ENCODE data around the gene GTSE1. TPM values are rescaled to one million over a fixed set of nuclear protein-coding genes. Genes with fewer than 3 reads are reported as not detected.

GTSE1 gene
- total RNA-seq, 1 experiment from 2014 or later, result 46.1 TPM

DNA sequence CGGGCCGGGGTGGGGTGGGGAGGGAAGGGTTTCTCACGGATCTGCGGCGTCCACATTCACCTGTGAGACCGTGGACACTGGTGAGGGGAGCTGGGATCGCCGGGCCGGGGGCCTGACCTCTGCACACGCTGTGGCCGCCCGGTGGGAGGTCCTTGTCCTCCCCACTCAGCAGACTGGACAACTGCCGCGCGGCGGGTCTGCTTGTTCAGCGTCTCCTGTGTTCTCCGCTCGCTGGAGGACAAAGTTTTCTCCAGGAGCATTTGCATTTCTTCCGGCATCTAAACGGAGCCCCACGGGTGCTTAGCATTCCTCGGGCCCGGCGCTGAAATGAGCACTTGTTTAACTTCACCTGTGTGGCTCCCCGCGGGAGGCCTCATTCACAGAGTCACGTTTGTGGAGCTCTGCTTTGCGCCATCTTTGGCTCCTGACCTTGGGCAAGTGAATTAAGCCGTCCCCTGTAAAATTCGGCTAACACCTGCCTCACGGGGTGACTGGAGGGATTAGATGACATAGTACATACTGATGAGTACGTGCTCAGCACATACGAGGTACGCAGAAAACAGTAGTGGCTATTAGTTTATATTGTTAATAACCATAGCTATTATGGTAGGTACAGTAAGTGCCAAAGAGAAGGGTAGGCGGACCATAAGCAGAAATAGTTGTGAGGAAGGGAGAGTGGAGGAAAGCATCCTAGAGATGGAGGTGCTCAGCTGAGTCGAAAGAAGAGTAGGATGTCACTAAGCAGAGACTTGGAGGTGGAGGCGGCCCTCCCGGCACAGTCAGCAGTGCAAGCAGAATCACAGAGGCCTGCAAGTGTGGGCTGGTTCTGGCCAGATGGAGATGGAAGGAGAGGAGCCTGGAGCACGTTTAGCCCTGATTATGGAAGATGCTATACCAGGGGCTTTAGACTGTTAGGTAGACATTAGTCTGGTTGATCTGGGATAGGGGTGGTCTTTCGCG is 39.7 kb downstream of the GTSE1 start:
- no peaks in the 10 kb centered on the region for H3K9me3 ChIP-seq (ENCODE audit: control insufficient read depth in 1 of 2, insufficient read depth in 1 of 2, low read depth in 1 of 2, low read length in 2 of 2)
- peak overlapping the region; percentile 87 for H3K4me2 ChIP-seq (ENCODE audit: low read length)
- H3K27me3 ChIP-seq (ENCODE audit: insufficient read depth, low read length), result no peaks in the 10 kb centered on the region
- RAD21 ChIA-PET (ENCODE audit: low non-redundant PET in 1 of 2, low total read pairs in 2 of 2, uncharacterized antibody in 2 of 2, unreplicated experiment in 2 of 2), result interaction anchor here in 1 of 2 experiments (0.6 kb wide), 1 partner anchor 227 kb away, joined by 3 read pairs; no protein-coding TSS in a partner anchor
- BruUV-seq (replicated peaks), result TSS peak; percentile 22
- no peaks in the 10 kb centered on the region for H4K20me1 ChIP-seq (ENCODE audit: insufficient read depth)
- no peak overlapping the region for H2AFZ ChIP-seq (ENCODE audit: low read depth, low read length, poor library complexity, severe bottlenecking)
- ATAC-seq, result peak; percentile 30
- POLR2A ChIA-PET, result interaction anchor here (2.5 kb wide), 1 partner anchor 10 kb away, joined by 6 read pairs; no protein-coding TSS in a partner anchor
- intact Hi-C loops (cut with micrococcal nuclease), result no loop called here
- no peak for DNase-seq (ENCODE audit: low read depth, low spot score)
- TF ChIP-seq, protein P1, sequence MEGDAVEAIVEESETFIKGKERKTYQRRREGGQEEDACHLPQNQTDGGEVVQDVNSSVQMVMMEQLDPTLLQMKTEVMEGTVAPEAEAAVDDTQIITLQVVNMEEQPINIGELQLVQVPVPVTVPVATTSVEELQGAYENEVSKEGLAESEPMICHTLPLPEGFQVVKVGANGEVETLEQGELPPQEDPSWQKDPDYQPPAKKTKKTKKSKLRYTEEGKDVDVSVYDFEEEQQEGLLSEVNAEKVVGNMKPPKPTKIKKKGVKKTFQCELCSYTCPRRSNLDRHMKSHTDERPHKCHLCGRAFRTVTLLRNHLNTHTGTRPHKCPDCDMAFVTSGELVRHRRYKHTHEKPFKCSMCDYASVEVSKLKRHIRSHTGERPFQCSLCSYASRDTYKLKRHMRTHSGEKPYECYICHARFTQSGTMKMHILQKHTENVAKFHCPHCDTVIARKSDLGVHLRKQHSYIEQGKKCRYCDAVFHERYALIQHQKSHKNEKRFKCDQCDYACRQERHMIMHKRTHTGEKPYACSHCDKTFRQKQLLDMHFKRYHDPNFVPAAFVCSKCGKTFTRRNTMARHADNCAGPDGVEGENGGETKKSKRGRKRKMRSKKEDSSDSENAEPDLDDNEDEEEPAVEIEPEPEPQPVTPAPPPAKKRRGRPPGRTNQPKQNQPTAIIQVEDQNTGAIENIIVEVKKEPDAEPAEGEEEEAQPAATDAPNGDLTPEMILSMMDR (IDR thresholded peaks at IDR 0.05 in 2 of 3, conservative IDR thresholded peaks at IDR 0.05 in 1 of 3; ENCODE audit: borderline replicate concordance in 1 of 3, insufficient read depth in 1 of 3, low read depth in 2 of 3, low read length in 2 of 3), result no peak
- TF ChIP-seq EZH2 (IDR thresholded peaks at IDR 0.05) (no peak), EZH2phosphoT487 (IDR thresholded peaks at IDR 0.05; ENCODE audit: borderline replicate concordance) (no peak), CBX3 (IDR thresholded peaks at IDR 0.05; ENCODE audit: low read depth) (no peak), CEBPB (IDR thresholded peaks at IDR 0.05; ENCODE audit: low read depth) (no peak), SP1 (IDR thresholded peaks at IDR 0.05; ENCODE audit: low read depth) (no peak), ZNF274 (IDR thresholded peaks at IDR 0.05; ENCODE audit: low read depth, low read length) (no peak), SRF (IDR thresholded peaks at IDR 0.05; ENCODE audit: low read depth) (no peak), SIN3A (IDR thresholded peaks at IDR 0.05; ENCODE audit: low read depth) (no peak), ELF1 (IDR thresholded peaks at IDR 0.05; ENCODE audit: borderline replicate concordance, low read depth) (no peak), TCF7L2 (IDR thresholded peaks at IDR 0.05; ENCODE audit: borderline replicate concordance, extremely low read depth, insufficient read depth, insufficient read length) (no peak)
- TF ChIP-seq, protein P2, sequence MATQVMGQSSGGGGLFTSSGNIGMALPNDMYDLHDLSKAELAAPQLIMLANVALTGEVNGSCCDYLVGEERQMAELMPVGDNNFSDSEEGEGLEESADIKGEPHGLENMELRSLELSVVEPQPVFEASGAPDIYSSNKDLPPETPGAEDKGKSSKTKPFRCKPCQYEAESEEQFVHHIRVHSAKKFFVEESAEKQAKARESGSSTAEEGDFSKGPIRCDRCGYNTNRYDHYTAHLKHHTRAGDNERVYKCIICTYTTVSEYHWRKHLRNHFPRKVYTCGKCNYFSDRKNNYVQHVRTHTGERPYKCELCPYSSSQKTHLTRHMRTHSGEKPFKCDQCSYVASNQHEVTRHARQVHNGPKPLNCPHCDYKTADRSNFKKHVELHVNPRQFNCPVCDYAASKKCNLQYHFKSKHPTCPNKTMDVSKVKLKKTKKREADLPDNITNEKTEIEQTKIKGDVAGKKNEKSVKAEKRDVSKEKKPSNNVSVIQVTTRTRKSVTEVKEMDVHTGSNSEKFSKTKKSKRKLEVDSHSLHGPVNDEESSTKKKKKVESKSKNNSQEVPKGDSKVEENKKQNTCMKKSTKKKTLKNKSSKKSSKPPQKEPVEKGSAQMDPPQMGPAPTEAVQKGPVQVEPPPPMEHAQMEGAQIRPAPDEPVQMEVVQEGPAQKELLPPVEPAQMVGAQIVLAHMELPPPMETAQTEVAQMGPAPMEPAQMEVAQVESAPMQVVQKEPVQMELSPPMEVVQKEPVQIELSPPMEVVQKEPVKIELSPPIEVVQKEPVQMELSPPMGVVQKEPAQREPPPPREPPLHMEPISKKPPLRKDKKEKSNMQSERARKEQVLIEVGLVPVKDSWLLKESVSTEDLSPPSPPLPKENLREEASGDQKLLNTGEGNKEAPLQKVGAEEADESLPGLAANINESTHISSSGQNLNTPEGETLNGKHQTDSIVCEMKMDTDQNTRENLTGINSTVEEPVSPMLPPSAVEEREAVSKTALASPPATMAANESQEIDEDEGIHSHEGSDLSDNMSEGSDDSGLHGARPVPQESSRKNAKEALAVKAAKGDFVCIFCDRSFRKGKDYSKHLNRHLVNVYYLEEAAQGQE (IDR thresholded peaks at IDR 0.05; ENCODE audit: low read depth), result no peak
- TF ChIP-seq, protein P3, sequence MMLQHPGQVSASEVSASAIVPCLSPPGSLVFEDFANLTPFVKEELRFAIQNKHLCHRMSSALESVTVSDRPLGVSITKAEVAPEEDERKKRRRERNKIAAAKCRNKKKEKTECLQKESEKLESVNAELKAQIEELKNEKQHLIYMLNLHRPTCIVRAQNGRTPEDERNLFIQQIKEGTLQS (IDR thresholded peaks at IDR 0.05), result no peak
- H3K79me2 ChIP-seq (ENCODE audit: insufficient read depth, low read length), result peaks cover 52% of the 10 kb centered on the region
- H3K27ac ChIP-seq (ENCODE audit: low read depth, low read length), result peak overlapping the region; percentile 72
- no peaks in the 10 kb centered on the region for H3K9me2 ChIP-seq (ENCODE audit: insufficient read depth)
- H3K4me1 ChIP-seq (ENCODE audit: control insufficient read depth in 1 of 2, insufficient read depth in 2 of 2, low read length in 2 of 2), result peaks cover 6 to 21% of the 10 kb centered on the region in 2 experiments; a peak in 3 of 4 replicates
- H3K36me3 ChIP-seq (ENCODE audit: control insufficient read depth in 1 of 2, insufficient read depth in 2 of 2, low read length in 2 of 2), result peaks cover 29 to 34% of the 10 kb centered on the region in 2 experiments; a peak in 3 of 4 replicates
- H3K9ac ChIP-seq (ENCODE audit: low read length), result peak overlapping the region; percentile 85
- CTCF ChIA-PET, result interaction anchor here (0.9 to 1.2 kb wide), 3 partner anchors 31 to 227 kb away, joined by 3 to 5 read pairs (median 3); no protein-coding TSS in a partner anchor
- H3K4me3 ChIP-seq (replicated peaks in 1 of 2; ENCODE audit: low read depth in 1 of 2, low read length in 2 of 2), result peak overlapping the region; percentile 92
